Dendritic cell treated with granulocyte-macrophage colony-stimulating factor and Interleukin-4, amounts not matched to agents 40 ng/mL and 50 ng/mL, for 4 days (primary cell): Measurements from ENCODE around the gene ADARB1.
"Not testable (repeated sequence)": the region's sequence is repeated elsewhere in the genome, so short reads cannot be mapped to it uniquely, and the experiment has no call there.

Experiments used
- H3K27ac Mint-ChIP-seq: one replicate; pipeline ENCODE4 v1.8.0; 2022; ENCODE audit warnings: mild to moderate bottlenecking, mixed read lengths
- H3K27me3 Mint-ChIP-seq: one replicate; pipeline ENCODE4 v1.8.0; 2022; ENCODE audit warnings: mild to moderate bottlenecking, mixed read lengths
- H3K36me3 Mint-ChIP-seq: one replicate; pipeline ENCODE4 v1.8.0; 2022; ENCODE audit warnings: low read depth, mixed read lengths
- H3K4me1 Mint-ChIP-seq: one replicate; pipeline ENCODE4 v1.8.0; 2022; ENCODE audit warnings: low read depth, mixed read lengths
- H3K4me3 Mint-ChIP-seq: one replicate; pipeline ENCODE4 v1.8.0; 2022; ENCODE audit warnings: mild to moderate bottlenecking, moderate library complexity, mixed read lengths
- H3K9me3 Mint-ChIP-seq: one replicate; pipeline ENCODE4 v1.8.0; 2022; ENCODE audit warnings: mixed read lengths
- intact Hi-C: fragments of 100-400 bp; cut with micrococcal nuclease; formaldehyde crosslinking; loops from one replicate; pipeline ENCODE4 v1.15.0; 2022

ADARB1 gene

DNA sequence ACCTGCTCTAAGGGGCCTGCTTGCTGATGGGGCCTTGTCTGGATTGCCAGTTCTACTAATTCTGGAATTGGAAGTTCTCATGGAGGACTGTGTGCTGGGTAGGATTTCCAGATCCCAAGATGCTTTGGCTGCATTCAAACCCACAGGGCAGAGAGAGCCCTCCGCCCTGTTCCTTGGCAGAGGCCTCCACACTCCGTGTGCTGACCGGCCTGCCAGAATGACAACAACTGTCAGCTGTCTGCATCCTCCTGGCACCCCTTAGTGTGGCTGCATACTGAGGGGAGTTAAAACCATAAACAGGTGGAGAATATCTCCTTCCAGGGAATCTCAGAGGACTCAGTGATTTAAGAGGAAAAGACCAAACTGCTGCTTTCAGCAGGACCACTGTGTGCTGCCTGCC is 60.7 kb downstream of the ADARB1 start:
- H3K4me1 Mint-ChIP-seq = peaks cover 27% of the 10 kb centered on the region
- peaks cover 17% of the 10 kb centered on the region for H3K27me3 Mint-ChIP-seq
- no peaks in the 10 kb centered on the region for H3K36me3 Mint-ChIP-seq
- no peak overlapping the region for H3K27ac Mint-ChIP-seq
- no peaks in the 10 kb centered on the region for H3K9me3 Mint-ChIP-seq
- intact Hi-C loops = loop anchor here (5.0 kb wide), 1 partner anchor 152 kb away; the partner anchor contains the start of gene POFUT2
- H3K4me3 Mint-ChIP-seq = no peak overlapping the region

- intact Hi-C loops = loop anchor here (5.0 kb wide), 1 partner anchor 151 kb away; the partner anchor contains the start of gene POFUT2
- Mint-ChIP-seq H3K27ac (no peak overlapping the region), H3K4me1 (peaks cover 21% of the 10 kb centered on the region), H3K27me3 (peaks cover 17% of the 10 kb centered on the region), H3K36me3 (no peaks in the 10 kb centered on the region), H3K4me3 (no peak overlapping the region), H3K9me3 (no peaks in the 10 kb centered on the region)
Observed at GRCh38 chr21:45135868-45136267, 61.5 kb downstream of the ADARB1 start.

GRCh38 chr21:45136500-45136899 is 62.1 kb downstream of the ADARB1 start:
- peaks cover 16% of the 10 kb centered on the region for H3K4me1 Mint-ChIP-seq
- peaks cover 17% of the 10 kb centered on the region for H3K27me3 Mint-ChIP-seq
- no peak overlapping the region for H3K27ac Mint-ChIP-seq
- H3K36me3 Mint-ChIP-seq = no peaks in the 10 kb centered on the region
- H3K9me3 Mint-ChIP-seq = no peaks in the 10 kb centered on the region
- H3K4me3 Mint-ChIP-seq = no peak overlapping the region
- intact Hi-C loops = loop anchor here (5.0 kb wide), 1 partner anchor 151 kb away; the partner anchor contains the start of gene POFUT2

GRCh38 chr21:45136927-45137611 is 62.7 kb downstream of the ADARB1 start:
- intact Hi-C loops = loop anchor here (1.0 to 5.0 kb wide), 2 partner anchors 150 to 188 kb away; partner anchors contain the start of gene POFUT2
- no peaks in the 10 kb centered on the region for H3K9me3 Mint-ChIP-seq
- peaks cover 17% of the 10 kb centered on the region for H3K27me3 Mint-ChIP-seq
- no peaks in the 10 kb centered on the region for H3K36me3 Mint-ChIP-seq
- H3K27ac Mint-ChIP-seq = no peak overlapping the region
- no peak overlapping the region for H3K4me3 Mint-ChIP-seq
- H3K4me1 Mint-ChIP-seq = peaks cover 13% of the 10 kb centered on the region

GRCh38 chr21:45137612-45137937 is 63.2 kb downstream of the ADARB1 start:
- Mint-ChIP-seq H3K27me3 (peaks cover 17% of the 10 kb centered on the region), H3K4me1 (peaks cover 9% of the 10 kb centered on the region), H3K4me3 (no peak overlapping the region), H3K9me3 (no peaks in the 10 kb centered on the region), H3K36me3 (no peaks in the 10 kb centered on the region), H3K27ac (no peak overlapping the region)
- intact Hi-C loops = loop anchor here (1.0 to 5.0 kb wide), 2 partner anchors 150 to 188 kb away; partner anchors contain the start of gene POFUT2

- intact Hi-C loops = loop anchor here (5.0 kb wide), 1 partner anchor 149 kb away; the partner anchor contains the start of gene POFUT2
- Mint-ChIP-seq H3K27me3 (peaks cover 12% of the 10 kb centered on the region), H3K9me3 (no peaks in the 10 kb centered on the region), H3K4me1 (peaks cover 1% of the 10 kb centered on the region), H3K4me3 (no peak overlapping the region), H3K36me3 (no peaks in the 10 kb centered on the region), H3K27ac (no peak overlapping the region)
Observed at GRCh38 chr21:45138199-45139002, 64.0 kb downstream of the ADARB1 start.

DNA sequence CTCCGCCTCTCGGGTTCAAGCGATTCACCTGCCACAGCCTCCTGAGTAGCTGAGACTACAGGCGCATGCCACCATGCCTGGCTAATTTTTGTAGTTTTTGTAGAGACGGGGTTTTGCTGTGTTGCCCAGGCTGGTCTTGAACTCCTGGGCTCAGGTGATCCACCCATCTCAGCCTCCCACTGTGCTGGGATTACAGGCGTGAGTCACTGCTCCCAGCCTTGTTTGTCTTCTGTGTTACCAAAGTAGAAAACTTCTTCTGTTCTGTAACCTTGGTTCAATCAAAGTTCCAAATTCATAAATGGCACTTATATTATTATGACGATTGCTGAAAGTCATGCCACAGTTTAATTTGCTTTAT is 64.6 kb downstream of the ADARB1 start:
- not testable (repeated sequence) for H3K9me3 Mint-ChIP-seq, H3K36me3 Mint-ChIP-seq, H3K4me3 Mint-ChIP-seq, H3K4me1 Mint-ChIP-seq, H3K27ac Mint-ChIP-seq
- intact Hi-C loops = loop anchor here (5.0 kb wide), 1 partner anchor 148 kb away; the partner anchor contains the start of gene POFUT2
- H3K27me3 Mint-ChIP-seq = peaks cover 11% of the 10 kb centered on the region

DNA sequence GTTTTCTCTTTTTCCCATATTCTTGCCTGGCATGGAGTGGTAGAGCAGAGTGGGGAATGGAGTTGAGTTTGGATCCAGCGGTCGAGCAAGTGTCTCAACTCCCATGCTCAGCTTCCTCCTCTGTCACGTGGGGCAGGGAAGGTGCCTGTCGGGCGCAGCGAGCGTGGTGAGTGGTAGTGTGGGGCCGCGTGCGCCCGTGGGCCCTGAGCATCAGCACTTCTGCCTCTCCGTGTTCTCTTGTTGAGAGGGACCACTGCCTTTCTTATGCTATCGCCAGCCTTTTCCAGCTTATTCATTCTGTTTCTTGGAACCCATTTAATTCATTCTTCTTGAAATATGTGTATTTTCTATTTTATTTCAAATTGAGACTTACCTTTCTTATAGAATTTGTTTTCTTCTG is 65.1 kb downstream of the ADARB1 start:
- Mint-ChIP-seq H3K27ac (no peak overlapping the region), H3K4me1 (no peaks in the 10 kb centered on the region), H3K9me3 (no peaks in the 10 kb centered on the region), H3K36me3 (no peaks in the 10 kb centered on the region), H3K27me3 (peaks cover 11% of the 10 kb centered on the region), H3K4me3 (no peak overlapping the region)
- intact Hi-C loops = loop anchor here (5.0 kb wide), 1 partner anchor 148 kb away; the partner anchor contains the start of gene POFUT2

DNA sequence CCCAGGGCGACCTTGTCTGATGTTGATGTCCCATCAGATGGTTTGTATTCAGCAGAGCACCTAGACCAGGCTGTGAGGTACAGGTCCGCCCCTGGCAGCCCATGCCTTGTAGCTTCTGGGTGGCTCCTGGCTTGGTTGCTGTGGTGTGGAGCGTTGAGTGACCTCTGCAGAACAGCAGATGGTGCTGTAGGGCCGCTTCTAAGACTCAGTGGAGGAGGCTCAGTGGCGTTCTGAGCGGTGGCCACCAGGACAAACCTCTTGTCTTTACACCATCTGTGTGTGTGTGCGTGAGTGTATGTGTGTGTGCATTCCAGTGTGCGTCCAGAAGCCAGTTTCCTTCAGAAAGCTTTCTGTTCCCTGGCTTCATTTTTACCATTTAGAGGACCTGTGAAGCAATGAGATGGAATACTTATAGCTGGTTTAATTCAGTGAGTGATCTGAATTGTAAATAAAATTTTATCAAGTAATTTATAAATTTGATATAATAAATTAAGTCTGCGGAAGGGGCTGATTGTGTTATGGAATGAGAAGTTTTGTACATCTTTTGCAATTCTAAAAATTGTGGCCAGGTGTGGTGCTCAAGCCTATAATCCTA is 66.1 kb downstream of the ADARB1 start:
- no peaks in the 10 kb centered on the region for H3K36me3 Mint-ChIP-seq
- no peak overlapping the region for H3K27ac Mint-ChIP-seq
- no peaks in the 10 kb centered on the region for H3K4me1 Mint-ChIP-seq
- intact Hi-C loops = loop anchor here (1.0 to 5.0 kb wide), 3 partner anchors 169 to 682 kb away; no protein-coding TSS in a partner anchor
- H3K9me3 Mint-ChIP-seq = no peaks in the 10 kb centered on the region
- no peak overlapping the region for H3K4me3 Mint-ChIP-seq
- H3K27me3 Mint-ChIP-seq = peaks cover 11% of the 10 kb centered on the region

GRCh38 chr21:45140944-45141343 is 66.6 kb downstream of the ADARB1 start:
- not testable (repeated sequence) for H3K9me3 Mint-ChIP-seq, H3K27ac Mint-ChIP-seq, H3K36me3 Mint-ChIP-seq, H3K4me1 Mint-ChIP-seq, H3K4me3 Mint-ChIP-seq
- intact Hi-C loops = loop anchor here (1.0 to 5.0 kb wide), 3 partner anchors 168 to 681 kb away; no protein-coding TSS in a partner anchor
- peaks cover 11% of the 10 kb centered on the region for H3K27me3 Mint-ChIP-seq

GRCh38 chr21:45141507-45141906 is 67.1 kb downstream of the ADARB1 start:
- Mint-ChIP-seq H3K36me3 (no peaks in the 10 kb centered on the region), H3K4me3 (no peak overlapping the region), H3K9me3 (no peaks in the 10 kb centered on the region), H3K27me3 (peaks cover 6% of the 10 kb centered on the region), H3K27ac (no peak overlapping the region), H3K4me1 (no peaks in the 10 kb centered on the region)
- intact Hi-C loops = loop anchor here (5.0 kb wide), 1 partner anchor 681 kb away; no protein-coding TSS in a partner anchor

GRCh38 chr21:45142469-45143308 is 68.3 kb downstream of the ADARB1 start:
- Mint-ChIP-seq H3K4me1 (no peaks in the 10 kb centered on the region), H3K36me3 (no peaks in the 10 kb centered on the region), H3K9me3 (no peaks in the 10 kb centered on the region), H3K27me3 (peaks cover 1% of the 10 kb centered on the region), H3K4me3 (no peak overlapping the region), H3K27ac (no peak overlapping the region)
- intact Hi-C loops = loop anchor here (5.0 kb wide), 1 partner anchor 680 kb away; no protein-coding TSS in a partner anchor

- Mint-ChIP-seq H3K27ac (no peak overlapping the region), H3K36me3 (no peaks in the 10 kb centered on the region), H3K4me3 (no peak overlapping the region), H3K4me1 (no peaks in the 10 kb centered on the region), H3K9me3 (no peaks in the 10 kb centered on the region), H3K27me3 (no peaks in the 10 kb centered on the region)
- intact Hi-C loops = loop anchor here (5.0 kb wide), 1 partner anchor 678 kb away; no protein-coding TSS in a partner anchor
Observed at GRCh38 chr21:45143855-45144254, 69.5 kb downstream of the ADARB1 start.
